Ishikawa (cell line): ENCODE data around the gene FMN2.

Source experiments
- CEBPB ChIP-seq: IDR thresholded peaks from 2 replicates; pipeline ENCODE4 v1.6.1; 2012
- CREB1 ChIP-seq: IDR thresholded peaks from 2 replicates; pipeline ENCODE4 v1.6.1; 2012; ENCODE audit warnings: low read depth
- EGR1 ChIP-seq: IDR thresholded peaks from 2 replicates; pipeline ENCODE4 v1.6.1; 2012
- EP300 ChIP-seq: IDR thresholded peaks from 2 replicates; pipeline ENCODE4 v1.6.1; 2012; ENCODE audit warnings: borderline replicate concordance
- FOXM1 ChIP-seq: IDR thresholded peaks from 2 replicates; pipeline ENCODE4 v1.6.1; 2012; ENCODE audit warnings: low read depth, borderline replicate concordance
- NFIC ChIP-seq: IDR thresholded peaks from 2 replicates; pipeline ENCODE4 v1.6.1; 2012
- RAD21 ChIP-seq: IDR thresholded peaks from 2 replicates; pipeline ENCODE4 v1.6.1; 2012; ENCODE audit warnings: low read depth
- TAF1 ChIP-seq: IDR thresholded peaks from 2 replicates; pipeline ENCODE4 v1.6.1; 2012; ENCODE audit warnings: low read depth, mild to moderate bottlenecking
- TCF12 ChIP-seq: IDR thresholded peaks from 2 replicates; pipeline ENCODE4 v1.6.1; 2012; ENCODE audit warnings: low read depth
- TEAD4 ChIP-seq: IDR thresholded peaks from 2 replicates; pipeline ENCODE4 v1.6.1; 2012
- YY1 ChIP-seq: IDR thresholded peaks from 2 replicates; pipeline ENCODE4 v1.6.1; 2012; ENCODE audit warnings: low read depth
- ZBTB7A ChIP-seq: IDR thresholded peaks from 2 replicates; pipeline ENCODE4 v1.6.1; 2012; ENCODE audit warnings: low read depth
- TF ChIP-seq, protein P1 (sequence below): IDR thresholded peaks from 2 replicates; pipeline ENCODE4 v1.6.1; 2012; ENCODE audit warnings: low read depth, mild to moderate bottlenecking
- TF ChIP-seq, protein P2 (sequence below): IDR thresholded peaks from 2 replicates; pipeline ENCODE4 v1.6.1; 2012
- TF ChIP-seq, protein P3 (sequence below): IDR thresholded peaks from 2 replicates; pipeline ENCODE4 v1.6.1; 2012

Gene FMN2

DNA sequence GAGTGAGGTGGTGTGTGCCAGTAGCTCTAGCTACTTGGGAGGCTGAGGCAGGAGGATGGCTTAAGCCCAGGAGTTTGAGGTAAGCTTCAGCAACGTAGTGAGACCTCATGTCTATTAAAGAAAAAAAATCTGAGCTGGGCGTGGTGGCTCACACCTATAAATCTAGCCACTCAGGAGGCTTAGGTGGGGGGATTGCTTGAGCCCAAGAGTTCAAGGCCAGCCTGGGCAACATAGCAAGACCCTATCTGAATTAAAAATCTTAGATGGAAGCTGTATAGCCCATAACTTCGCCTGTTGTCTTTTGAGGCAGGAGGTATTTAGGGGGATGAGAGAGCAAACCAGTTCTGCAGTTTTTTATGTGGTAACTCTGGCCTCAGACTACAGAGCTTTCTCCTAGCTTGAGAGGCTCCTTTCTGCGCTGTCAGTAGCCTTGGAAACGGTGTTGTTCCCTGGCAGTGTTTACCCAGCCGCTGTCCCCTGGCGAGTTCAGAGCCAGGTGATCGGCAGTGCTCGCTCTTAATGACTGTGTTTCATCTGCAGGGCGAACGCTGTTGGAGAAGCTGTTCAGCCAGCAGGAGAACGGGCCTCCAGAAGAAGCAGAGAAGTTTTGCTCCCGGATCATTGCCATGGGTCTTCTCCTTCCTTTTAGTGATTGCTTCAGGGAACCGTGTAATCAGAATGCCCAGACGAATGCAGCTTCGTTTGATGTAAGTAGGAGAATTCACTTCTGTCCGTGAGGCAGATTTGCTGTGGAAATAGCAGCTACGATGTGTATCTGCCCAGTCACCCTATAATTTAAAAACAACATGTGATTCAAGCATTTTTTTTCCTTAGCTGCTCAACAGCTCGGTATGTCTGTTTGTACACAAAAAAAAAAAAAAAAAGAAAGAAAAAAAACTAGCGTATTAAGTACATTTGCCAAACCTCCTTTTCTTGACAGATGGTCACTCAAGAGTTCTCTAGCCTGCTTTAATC lies 31.2 kb downstream of the FMN2 start:
- TF ChIP-seq TAF1: no peak
- no peak for TF ChIP-seq NFIC
- TF ChIP-seq, protein P1, sequence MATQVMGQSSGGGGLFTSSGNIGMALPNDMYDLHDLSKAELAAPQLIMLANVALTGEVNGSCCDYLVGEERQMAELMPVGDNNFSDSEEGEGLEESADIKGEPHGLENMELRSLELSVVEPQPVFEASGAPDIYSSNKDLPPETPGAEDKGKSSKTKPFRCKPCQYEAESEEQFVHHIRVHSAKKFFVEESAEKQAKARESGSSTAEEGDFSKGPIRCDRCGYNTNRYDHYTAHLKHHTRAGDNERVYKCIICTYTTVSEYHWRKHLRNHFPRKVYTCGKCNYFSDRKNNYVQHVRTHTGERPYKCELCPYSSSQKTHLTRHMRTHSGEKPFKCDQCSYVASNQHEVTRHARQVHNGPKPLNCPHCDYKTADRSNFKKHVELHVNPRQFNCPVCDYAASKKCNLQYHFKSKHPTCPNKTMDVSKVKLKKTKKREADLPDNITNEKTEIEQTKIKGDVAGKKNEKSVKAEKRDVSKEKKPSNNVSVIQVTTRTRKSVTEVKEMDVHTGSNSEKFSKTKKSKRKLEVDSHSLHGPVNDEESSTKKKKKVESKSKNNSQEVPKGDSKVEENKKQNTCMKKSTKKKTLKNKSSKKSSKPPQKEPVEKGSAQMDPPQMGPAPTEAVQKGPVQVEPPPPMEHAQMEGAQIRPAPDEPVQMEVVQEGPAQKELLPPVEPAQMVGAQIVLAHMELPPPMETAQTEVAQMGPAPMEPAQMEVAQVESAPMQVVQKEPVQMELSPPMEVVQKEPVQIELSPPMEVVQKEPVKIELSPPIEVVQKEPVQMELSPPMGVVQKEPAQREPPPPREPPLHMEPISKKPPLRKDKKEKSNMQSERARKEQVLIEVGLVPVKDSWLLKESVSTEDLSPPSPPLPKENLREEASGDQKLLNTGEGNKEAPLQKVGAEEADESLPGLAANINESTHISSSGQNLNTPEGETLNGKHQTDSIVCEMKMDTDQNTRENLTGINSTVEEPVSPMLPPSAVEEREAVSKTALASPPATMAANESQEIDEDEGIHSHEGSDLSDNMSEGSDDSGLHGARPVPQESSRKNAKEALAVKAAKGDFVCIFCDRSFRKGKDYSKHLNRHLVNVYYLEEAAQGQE: no peak
- TF ChIP-seq, protein P2, sequence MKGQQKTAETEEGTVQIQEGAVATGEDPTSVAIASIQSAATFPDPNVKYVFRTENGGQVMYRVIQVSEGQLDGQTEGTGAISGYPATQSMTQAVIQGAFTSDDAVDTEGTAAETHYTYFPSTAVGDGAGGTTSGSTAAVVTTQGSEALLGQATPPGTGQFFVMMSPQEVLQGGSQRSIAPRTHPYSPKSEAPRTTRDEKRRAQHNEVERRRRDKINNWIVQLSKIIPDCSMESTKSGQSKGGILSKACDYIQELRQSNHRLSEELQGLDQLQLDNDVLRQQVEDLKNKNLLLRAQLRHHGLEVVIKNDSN: no peak
- no peak for TF ChIP-seq EGR1
- no peak for TF ChIP-seq EP300
- TF ChIP-seq CEBPB: no peak
- no peak for TF ChIP-seq TCF12
- TF ChIP-seq, protein P3, sequence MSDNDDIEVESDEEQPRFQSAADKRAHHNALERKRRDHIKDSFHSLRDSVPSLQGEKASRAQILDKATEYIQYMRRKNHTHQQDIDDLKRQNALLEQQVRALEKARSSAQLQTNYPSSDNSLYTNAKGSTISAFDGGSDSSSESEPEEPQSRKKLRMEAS: no peak
- TF ChIP-seq CREB1: no peak
- no peak for TF ChIP-seq FOXM1
- TF ChIP-seq TEAD4: no peak
- no peak for TF ChIP-seq RAD21
- no peak for TF ChIP-seq ZBTB7A
- TF ChIP-seq YY1: no peak

DNA sequence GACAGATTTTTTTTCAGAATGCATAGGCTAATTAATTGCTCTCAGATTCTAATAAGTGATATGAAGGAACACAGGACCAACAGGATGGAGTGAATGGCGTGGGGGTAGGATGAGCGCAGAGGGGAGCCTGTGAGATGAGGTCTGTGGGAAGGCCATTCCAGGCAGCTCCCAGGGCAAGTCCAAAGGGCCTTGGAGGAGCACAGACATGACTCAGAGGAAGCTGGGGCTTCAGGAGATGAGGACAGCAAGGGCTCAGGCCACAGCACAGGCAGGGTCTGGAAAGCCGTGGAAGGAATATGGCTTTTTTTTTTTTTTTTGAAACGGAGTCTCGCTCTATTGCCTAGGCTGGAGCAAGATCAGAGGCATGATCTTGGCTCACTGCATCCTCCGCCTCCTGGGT lies 35.1 kb downstream of the FMN2 start:
- no peak for TF ChIP-seq CEBPB
- TF ChIP-seq, protein P1: no peak
- TF ChIP-seq CREB1: no peak
- no peak for TF ChIP-seq TCF12
- TF ChIP-seq ZBTB7A: no peak
- TF ChIP-seq EP300: no peak
- TF ChIP-seq EGR1: no peak
- no peak for TF ChIP-seq NFIC
- TF ChIP-seq TEAD4: no peak
- TF ChIP-seq, protein P3: no peak
- no peak for TF ChIP-seq YY1
- TF ChIP-seq RAD21: no peak
- no peak for TF ChIP-seq TAF1
- TF ChIP-seq, protein P2: no peak
- no peak for TF ChIP-seq FOXM1

DNA sequence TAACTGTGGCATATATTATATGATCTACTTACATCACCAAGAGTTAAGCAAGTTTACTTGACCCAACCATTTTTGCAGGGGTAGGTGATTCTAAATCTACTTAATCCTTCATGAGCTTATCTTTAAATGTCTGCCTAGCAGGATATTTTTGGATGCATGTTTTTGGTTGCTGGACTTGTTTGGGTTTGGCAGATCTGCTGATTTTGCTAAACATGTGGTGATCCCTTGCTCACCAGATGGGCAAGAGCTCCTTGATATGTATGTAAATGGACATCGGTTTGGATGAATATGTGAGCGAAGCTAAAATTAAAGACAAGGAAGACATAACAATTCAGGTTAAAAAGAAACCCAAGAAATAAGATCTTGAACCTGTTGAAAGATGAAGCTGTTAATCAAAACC lies 36.7 kb downstream of the FMN2 start:
- no peak for TF ChIP-seq TEAD4
- TF ChIP-seq, protein P1: no peak

DNA sequence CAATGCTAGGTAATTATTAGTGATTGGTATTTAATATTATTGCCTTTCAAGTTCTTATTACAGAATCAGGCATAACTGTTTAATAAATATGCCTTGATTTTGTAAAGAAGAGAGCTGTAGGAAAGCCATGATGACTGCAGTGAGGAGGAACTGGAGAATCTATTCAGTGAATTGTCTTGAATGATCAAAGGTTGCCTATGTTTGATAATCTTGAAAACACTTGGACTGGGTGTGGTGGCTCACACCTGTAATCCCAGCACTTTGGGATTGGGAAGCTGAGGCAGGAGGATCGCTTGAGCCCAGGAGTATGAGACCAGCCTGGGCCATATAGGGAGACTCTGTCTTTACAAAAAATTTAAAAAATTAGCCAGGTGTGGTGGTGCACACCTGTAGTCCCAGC lies 42.4 kb downstream of the FMN2 start:
- TF ChIP-seq EP300 (no peak), YY1 (no peak), EGR1 (no peak), TEAD4 (no peak), RAD21 (no peak), TAF1 (no peak), ZBTB7A (no peak), CREB1 (no peak), FOXM1 (no peak), TCF12 (no peak), NFIC (no peak), CEBPB (no peak)
- TF ChIP-seq, protein P1: no peak
- TF ChIP-seq, protein P3: no peak
- TF ChIP-seq, protein P2: no peak
